PC-3 (cell line): ENCODE measurements around the gene C16orf92.

Experiments used
- CTCF ChIP-seq: fragments of 300-600 bp; sonication (generic); conservative IDR thresholded peaks from 2 replicates; pipeline ENCODE4 v1.5.1; 2017; ENCODE audit warnings: antibody characterized with exemption, low read depth, mild to moderate bottlenecking, low read length
- EZH2 ChIP-seq: fragments of 300-600 bp; sonication (generic); IDR thresholded peaks from one replicate; pipeline ENCODE4 v1.6.1; 2017; ENCODE audit warnings: antibody characterized with exemption, mild to moderate bottlenecking, low read length; ENCODE audit not compliant: unreplicated experiment

GRCh38 chr16:30066761-30067583 lies 44.0 kb downstream of the C16orf92 start:
- TF ChIP-seq CTCF (no peak), EZH2 (no peak)
